T1000 (cell line): Measurements from ENCODE around the gene SAMD5.

Source experiments
- DNase-seq: peaks from one replicate; lab custom pipeline; 2025; ENCODE audit warnings: mixed read lengths; lab: John Stamatoyannopoulos, UW

The SAMD5 gene

DNA sequence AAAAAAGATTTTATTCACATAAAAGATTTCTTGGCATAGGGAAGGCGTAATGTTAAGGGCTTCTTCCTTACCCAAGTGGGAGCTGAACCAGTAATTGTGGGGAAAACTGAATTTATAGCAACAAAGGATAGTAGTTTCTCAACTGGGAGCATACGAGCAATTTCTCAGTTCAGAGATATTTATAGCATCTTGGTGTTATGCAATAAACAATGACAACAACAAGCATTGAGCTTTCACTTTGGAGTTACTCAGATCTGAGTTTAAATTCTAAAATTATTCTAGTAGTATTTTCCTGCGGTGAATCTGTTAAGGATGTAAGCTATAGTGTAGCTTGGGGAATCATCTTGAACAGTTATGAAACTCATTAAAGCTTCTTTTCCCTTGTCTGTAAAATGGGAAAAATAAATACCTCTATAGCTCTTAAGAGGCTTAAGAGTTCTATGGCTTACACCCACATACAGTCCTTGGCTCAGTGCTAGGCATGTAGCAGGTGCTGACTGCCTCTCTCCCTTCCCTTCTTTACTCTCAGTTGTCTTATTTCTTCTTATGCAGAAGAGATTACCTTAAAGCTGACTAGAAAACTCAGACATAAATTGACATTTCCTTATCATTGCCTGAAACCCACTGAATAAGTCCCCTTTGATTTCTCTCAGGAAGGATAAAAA, 58.8 kb downstream of the SAMD5 start:
- DNase-seq: no peak

DNA sequence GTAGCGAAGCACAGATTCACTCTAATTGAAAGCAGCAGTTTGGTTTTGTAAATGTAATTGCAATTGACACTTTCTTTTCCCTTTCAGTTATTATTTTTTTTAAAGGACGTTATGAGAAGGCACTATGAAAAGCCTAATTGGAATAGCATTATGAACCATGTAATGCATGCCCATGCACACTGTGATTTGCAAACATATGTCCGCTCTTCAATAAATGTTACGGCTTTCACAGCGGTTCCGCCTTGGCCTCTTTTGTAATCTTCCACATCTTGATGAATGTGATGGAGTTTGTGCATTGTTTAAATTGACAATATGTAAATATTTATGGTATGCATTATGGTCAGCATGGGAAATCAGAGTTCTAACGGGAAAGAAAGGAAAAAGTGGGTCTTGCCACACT, 61.3 kb downstream of the SAMD5 start:
- no peak for DNase-seq

DNA sequence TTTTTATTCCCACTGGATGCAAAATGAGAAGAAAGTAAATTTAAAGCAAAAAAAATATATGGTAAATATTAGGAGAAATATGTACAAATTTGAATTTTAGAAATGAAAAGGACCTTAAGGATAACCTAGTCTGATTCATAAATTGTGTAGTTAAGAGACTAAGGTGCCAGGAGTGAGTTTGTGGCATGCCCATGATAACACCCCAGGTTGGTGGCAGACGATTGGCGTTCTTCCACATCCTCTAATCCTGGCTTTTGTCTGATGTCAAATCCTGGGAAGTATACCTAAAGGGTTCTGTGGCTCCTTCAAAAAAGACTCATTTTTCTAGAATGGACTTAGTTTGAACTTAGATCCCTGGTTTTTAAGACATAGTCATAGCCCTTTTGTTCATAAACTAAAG, 62.2 kb downstream of the SAMD5 start:
- DNase-seq: no peak

DNA sequence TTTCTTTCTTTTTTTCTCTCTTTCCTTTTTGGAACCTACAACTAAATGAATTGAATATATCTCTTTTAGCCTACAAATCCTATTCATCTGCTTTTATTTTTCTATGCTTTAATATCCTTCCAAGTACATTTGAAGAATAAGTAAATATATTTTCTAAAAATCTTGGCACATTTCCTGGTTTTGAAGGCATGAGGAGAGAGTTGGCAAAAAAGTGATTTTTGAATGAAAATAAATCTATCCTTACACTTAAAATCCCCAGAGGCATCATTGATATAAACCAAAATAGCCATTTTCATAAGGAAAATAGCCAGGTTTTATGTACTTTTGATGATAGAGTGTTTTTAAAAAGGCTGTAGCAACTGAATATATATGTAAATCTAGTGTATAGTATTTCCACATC, 69.0 kb downstream of the SAMD5 start:
- DNase-seq: no peak

DNA sequence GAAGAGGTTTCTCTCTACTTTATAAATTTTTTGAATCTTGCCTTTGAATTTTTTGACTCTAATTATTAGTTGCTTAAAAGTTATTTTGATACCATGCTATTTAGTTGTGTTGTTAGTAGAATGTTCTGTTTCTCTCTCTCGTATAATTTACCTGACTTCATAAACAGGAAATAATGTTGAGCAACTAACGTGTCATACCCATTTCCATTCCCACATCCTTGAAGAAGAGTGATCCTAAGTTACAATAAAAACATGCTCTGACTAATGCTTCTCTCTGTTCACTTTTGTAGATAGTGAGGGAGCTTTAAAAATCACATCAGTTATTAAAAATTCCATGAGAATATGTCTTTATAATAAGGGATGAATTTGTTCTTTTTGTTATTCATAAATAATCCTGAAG, 69.7 kb downstream of the SAMD5 start:
- DNase-seq: no peak

DNA sequence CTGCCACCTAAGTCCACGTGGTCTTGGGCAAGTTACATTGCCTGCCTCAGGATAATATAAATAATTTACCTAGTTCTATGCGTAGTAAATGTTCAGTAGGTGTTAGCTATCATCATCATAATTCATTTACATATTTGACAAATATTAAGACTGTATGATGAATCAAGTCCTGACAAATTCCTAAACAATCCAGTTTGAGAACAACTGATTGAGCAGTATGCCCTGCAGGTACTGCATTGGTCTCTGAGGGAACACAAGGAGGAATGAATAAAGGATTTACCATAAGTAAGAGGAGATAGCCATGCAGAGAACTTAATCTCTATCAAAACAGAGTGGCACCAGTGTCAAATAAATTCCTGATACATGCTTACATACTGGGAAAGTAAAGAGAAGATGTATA, 70.4 kb downstream of the SAMD5 start:
- no peak for DNase-seq

DNA sequence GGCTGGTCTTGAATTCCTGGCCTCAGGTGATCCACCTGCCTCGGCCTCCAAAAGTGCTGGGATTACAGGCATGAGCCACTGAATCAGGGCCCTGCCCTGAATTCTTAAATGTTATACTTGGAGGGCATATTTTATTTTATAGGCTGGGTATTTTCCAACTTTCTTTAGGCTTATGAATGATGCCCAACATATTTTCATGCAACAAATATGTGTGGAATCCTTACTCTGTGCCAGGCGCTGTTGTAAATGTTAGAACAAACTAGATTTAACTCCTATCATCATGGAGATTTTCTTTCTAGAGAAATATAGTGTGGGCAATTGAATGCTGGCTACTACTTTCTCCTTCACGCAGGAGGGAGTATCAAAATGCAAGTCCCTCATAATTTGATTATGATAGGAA, 71.2 kb downstream of the SAMD5 start:
- DNase-seq: no peak

DNA sequence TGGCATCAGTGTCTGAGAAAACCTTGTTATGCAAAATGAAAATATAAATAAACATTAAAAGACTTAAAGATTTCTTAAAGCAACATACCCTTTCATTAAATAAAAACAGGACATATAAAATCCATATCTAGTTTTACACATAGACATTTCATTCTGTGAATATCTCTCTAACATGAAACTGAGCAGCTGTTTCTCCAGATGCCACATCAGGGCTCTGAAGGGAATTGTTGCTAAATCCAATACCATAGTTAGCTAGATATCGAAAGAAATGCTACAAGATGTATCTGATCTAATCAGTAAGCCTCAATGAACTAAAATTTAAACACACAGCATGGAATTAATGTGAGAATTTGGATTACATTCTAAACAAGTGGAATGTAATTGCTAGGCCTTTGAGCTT, 74.5 kb downstream of the SAMD5 start:
- no peak for DNase-seq

DNA sequence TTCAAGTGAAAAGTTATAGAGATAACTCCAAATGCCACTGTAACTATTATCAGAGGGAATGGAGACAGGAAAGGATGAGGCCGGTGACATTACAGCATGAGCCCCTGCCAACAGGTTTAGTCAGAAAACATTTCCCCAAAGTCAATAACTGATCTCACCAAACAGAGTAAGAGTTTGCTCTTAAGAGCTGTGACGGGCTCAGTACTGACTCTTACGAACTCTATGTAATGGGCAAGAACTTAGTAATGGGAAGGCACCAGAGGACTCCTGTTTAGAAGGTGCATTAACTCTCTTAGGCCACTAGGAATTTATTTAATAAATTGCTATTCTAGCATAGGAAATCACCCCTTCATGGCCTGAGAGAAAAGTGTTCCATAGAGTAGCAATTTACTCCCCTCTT, 76.8 kb downstream of the SAMD5 start:
- no peak for DNase-seq

DNA sequence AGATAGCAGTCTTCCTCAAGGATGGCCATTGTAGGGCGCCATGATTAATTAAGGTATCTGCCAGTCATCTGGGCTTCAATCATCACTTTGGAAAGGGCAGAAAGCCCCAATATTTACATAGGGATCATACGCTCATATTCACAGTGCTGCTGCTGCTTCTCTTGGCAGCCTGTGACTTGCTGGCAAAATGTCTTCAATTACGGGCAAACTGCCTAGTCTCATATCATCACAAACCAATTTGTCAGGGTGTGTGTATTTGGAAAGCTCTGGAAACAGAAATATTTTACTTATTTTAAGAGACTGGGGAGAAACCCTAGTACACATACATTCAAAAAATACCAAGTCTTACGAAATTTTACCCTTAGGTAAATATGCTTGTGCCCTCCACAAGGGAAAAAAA, 77.6 kb downstream of the SAMD5 start:
- no peak for DNase-seq

DNA sequence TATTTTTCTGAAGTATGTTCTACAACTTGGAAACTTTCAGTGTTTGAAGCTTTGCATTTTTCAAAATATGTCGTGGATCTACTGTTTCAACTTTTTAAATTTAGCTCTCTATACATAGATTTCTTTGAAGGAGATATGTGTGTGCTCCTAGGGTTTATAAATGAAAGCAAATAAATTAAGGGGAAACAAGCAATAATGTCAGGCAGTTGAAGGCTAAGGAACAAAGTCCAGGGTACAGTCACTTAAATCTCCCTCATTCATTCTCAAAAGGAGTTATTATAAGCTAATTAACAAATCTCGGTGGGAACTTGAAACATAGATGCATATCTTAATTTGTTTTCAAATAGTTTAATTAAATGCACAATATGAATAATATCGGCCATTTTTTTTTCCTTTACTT, 79.4 kb downstream of the SAMD5 start:
- no peak for DNase-seq

DNA sequence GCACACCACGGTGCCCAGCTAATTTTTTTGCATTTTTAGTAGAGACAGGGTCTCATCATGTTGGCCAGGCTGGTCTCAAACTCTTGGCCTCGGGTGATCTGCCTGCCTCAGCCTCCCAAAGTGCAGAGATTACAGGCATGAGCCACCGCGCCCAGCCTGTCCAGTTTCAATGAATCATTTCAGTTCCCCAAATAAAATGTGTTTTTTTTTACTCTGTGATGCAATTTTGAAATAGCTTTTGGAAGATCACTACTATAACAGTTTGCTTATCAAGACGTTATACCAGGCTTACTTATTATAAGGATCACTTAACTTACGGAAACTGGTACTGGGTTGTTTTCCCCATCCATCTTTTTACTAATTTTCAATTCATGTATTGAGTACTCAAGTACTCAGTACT, 80.0 kb downstream of the SAMD5 start:
- DNase-seq: no peak

DNA sequence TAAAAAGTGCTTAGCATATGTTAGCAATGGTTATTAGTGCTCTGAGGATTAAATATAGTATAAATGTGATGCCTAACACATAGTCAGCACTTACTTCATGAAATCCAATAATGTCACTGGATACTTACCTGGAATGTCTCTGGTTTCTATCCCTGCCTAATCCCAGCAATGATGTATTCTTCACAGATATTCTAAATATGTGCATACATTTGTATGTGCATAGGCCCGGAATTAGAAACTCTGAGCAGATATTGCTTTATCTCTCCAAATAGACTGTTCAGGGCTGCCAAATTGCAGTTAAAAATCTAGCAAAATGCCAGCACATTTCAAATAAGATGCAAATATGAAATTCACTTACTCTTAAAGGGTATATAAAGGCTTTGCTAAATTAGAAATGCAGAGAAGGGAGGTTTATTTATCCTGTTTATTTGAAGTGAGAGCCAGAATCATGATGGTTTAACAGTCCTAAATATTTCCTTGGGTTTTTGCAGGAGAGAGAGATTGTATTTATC, 81.3 kb downstream of the SAMD5 start:
- DNase-seq: no peak

DNA sequence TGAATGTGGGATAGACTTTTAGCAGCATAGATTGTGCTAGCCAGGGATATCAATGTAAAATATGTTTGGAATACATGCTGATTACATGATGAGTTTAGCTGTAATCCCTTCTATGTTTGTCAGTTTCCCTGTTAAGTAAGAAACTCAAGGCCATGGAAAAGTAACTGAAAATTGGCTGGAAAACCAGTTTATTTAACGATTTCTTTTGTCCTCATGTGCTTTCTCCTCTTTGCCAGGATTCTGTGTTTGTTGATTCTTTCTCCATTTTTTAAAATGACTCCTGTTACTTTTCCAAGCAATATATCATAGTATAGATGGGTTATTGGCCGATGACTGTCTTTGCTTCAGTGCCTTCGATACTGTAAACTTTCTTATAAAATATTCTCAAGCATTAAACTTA, 87.5 kb downstream of the SAMD5 start:
- no peak for DNase-seq

DNA sequence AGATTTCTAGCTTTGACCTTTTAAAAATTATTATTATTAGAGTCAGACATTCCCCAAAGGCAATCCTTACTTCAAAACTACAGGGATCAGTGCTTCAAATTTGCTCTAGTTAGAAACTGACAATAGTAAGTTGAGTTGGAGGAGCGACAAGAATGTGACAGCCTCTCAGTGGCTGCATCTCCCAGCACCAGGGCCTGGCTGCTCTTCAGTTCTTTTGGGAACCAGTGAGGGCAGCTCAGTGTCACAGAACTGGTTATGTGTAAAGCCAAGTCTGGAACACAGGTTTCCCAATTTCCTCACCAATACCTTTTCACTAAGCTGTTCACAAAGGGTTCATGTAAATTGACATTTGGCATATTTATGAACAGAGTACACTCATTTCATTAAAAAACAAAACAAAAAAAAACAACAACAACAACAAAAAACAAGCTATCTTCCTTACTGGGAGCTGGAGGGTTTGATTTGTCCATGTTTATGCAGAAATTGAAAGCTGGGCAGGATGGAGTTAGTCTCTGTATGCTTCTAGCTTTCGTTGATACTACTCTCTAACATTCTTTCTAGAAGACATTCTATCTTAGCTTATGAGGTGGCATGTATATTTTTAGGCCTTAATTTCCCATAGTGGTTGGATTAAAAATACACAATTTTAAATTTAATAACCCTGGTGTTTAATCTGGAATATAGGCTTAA, 95.0 kb downstream of the SAMD5 start:
- no peak for DNase-seq

DNA sequence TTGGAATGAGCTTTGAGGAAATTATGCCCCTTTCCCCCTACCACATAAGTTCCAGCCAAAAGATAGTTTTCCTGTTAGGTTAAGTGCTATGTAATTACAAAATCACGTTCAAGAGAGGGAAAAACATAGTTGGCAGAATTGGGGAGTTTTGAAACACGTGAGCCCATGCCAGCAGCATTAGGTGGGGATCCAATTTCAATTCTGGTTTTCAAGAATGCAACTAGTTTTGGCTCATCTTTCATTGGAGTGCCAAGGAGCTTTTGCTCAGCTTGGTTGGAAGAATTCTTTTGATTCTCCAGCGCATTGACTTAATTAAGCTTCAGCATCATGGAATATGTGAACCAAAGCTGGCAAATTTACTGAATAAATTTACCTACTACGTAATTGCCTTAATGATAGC, 95.9 kb downstream of the SAMD5 start:
- no peak for DNase-seq

DNA sequence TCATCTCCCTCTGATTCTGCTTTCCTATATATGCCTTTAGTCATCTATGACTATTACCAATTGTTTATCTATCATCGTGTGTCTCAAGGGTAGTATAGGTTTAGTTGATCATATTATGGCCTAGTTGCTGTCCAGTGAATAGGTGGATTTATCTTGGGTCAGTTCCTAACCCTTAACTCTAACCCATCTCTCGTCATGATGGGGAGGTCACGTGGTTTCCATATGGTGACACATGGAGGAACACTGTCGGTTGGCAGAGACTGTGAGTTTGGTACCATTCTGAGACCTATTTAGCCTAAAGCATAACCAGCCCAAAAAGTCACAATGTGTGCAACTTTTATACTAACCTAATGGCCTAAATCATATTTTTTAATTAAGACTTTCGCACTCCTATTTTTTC, 103.5 kb downstream of the SAMD5 start:
- no peak for DNase-seq

DNA sequence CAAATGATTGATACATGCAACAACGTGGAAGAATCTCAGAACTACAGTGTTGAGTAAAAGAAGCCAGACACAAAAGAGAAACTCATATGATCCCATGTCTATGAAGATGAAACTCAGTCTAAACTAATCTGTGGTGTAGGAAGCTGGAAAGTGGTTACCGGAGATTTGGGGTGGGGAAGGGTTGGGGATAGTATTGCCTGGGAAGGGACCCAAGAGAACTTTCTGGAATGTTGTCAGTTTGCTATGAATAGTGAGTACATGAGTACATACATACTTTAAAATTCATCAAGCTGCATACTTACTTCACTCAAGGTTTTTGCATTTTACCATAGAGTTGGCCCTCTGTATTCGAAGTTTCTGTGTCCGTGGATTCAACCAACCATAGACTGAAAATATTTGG, 106.0 kb downstream of the SAMD5 start:
- DNase-seq: no peak

DNA sequence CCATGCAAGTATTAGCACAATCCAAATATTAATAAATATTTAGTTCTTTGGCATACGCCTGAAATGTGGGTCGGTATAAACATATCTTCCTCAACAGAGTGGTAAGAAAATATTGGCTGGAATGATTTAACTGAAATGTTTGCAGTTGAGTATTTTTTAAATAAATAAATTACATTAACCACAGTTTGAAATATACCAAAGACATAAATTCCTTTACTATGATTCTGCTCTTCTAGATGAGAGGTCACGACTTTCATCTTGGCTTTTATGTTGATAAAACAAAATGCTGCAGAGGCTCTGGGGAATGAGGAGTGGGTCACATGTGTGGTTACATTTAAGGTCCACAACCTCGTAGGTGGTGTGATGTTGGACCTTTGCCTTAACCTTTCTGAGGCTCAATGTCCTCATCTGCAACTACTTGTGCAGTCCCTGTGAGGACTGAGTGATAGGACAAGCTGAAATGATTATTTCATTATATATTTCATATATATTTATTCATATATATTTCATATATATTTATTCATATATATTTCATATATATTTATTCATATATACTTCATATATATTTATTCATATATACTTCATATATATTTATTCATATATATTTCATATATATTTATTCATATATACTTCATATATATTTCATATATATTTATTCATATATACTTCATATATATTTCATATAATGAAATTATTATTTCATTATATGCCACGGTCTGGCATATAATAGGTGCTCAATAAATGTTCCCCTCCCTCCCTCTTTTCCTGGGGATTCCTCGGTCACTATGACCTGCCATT, 107.4 kb downstream of the SAMD5 start:
- no peak for DNase-seq

DNA sequence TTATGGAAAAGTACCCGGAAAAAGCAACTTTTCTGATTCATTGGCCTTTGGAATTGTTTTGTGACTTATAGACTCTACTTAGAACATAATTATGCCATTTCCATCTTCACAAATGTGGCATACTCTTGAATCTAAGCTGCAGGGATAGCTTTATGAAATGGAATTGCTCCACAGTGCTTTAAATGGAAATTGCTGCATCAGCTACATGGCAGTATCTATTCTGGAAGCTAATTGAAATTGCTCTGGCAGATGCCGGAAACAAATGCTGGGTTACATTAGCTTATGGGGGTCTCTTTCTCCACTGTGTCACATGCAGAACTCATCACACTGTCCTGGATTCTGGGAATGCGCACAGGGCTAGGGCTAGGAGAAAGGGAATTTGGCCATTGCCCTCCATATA, 108.9 kb downstream of the SAMD5 start:
- DNase-seq: no peak

DNA sequence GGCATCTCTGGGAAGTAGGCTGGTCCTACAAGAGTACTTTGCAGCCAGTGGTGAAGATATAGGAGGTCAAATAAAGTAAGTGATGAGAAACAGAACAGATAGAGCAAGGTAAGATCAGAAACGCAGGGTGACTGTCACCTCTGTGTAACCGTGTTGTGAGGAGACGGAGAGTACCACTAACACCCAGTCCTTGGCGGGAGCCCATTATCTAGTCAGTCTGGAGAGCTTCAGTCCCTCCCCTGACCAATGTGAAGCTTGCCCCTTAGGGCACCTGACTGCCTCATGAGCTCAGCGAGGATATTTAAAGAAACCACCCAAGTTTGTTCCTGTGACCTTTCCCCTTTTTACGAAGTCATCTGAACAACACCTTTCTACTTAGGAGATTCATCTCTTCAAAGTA, 110.0 kb downstream of the SAMD5 start:
- DNase-seq: no peak

DNA sequence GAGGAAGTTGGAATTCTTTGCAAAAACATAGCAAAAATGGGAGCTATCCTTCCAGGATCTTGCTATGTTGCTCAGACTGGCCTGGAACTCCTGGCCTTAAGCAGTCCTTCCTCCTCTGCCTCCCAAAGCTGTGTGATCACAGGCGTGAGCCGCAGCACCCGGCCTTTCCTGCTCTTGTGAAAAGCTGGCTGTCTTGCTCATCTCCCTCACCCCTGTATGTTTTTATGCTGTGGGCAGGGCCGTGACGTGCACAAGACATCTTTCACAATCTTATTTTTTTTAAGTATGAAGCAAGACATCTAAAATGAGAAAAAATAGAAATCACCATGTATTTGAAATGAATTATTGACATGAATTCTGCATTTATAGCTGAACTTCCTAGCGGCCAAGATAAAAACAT, 110.4 kb downstream of the SAMD5 start:
- no peak for DNase-seq
